Urinary bladder (tissue), 4 donors: ENCODE measurements around the gene LRP8. TPM values are rescaled to one million over a fixed set of nuclear protein-coding genes. Genes with fewer than 3 reads are reported as not detected.

ENCODE experiments used
- DNase-seq: peaks from one replicate; pipeline ENCODE4 v3.0.0-alpha.2; 2015; ENCODE audit errors: extremely low spot score
- H3K27ac ChIP-seq: one replicate; pipeline ENCODE4 v1.5.1; 2013; ENCODE audit warnings: low read depth, mild to moderate bottlenecking, moderate library complexity
- H3K36me3 ChIP-seq: one replicate; pipeline ENCODE4 v1.6.1; 2013; ENCODE audit warnings: mild to moderate bottlenecking, moderate library complexity; ENCODE audit not compliant: insufficient read depth
- H3K4me1 ChIP-seq: one replicate; pipeline ENCODE4 v1.6.1; 2013; ENCODE audit warnings: mild to moderate bottlenecking, moderate library complexity; ENCODE audit not compliant: insufficient read depth
- H3K4me3 ChIP-seq: one replicate; pipeline ENCODE4 v1.5.1; 2013; ENCODE audit warnings: low read depth, low read length
- WGBS: extraction: QIAGEN DNeasy Blood & Tissue Kit; methylation state at CpG from one replicate; pipeline ENCODE4 v1.1.7; 2013; 5-methylcytosine and 5-hydroxymethylcytosine counted together
- polyA plus RNA-seq: library from polyadenylated mRNA; stranded (reverse); fragments of 200-250 nt; gene quantifications from one replicate; pipeline ENCODE4 v1.2.3, GENCODE V29; 2013
- total RNA-seq: library from RNA; depleted of rRNA; stranded (reverse); fragments of >200 nt; gene quantifications from one replicate; pipeline ENCODE4 v1.2.3, GENCODE V29; 2014
- donor health status: healthy with polysubstance abuse.
- donor health status: healthy.

LRP8 gene
- total and polyA plus RNA-seq, 2 donors = 2.3 to 3.8 TPM

DNA sequence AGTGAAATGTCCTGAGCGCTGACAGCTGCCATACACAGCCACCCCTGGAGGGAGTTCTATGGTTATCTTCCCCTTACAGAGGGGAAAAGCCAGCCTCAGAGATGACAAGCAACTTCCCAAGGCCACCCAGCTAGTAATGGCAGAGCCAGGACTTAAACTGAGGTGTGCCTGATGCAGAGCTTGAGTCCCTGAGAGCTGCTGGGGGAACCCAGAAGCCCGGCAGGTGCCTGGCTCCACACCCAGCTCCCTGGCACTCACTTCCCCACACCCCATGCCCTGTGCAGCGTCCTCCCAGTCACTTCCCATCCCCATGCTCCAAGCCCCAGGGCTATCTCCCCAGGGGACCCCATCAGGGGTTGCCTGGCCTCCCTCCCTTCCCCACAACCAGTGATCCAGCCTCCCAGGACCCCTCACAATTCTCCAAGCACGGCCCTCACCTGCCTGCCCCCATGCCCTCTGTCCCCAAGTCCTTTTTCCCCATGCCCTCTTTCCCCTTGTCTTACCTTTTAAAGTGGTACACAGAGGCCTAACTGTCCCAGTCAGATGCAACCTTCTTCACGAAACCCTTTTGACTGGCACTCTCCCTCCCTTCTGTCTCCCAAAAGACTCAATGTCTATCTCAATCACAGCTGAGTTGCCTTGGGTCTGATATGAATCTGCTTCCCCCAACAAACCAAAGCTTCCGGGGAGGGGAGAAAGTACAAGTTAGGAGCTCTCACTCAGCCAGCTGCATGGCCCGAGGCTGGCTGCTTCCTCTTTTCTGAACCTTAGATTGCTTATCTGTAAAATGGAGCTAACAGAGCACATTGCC lies 39.8 kb upstream of the LRP8 start:
- WGBS = 72% methylated on average over 7 of the region's 7 CpGs
- H3K36me3 ChIP-seq = no peaks in the 10 kb centered on the region
- no peaks in the 10 kb centered on the region for H3K4me1 ChIP-seq
- no peak for DNase-seq
- H3K27ac ChIP-seq = no peak overlapping the region
- no peak overlapping the region for H3K4me3 ChIP-seq

DNA sequence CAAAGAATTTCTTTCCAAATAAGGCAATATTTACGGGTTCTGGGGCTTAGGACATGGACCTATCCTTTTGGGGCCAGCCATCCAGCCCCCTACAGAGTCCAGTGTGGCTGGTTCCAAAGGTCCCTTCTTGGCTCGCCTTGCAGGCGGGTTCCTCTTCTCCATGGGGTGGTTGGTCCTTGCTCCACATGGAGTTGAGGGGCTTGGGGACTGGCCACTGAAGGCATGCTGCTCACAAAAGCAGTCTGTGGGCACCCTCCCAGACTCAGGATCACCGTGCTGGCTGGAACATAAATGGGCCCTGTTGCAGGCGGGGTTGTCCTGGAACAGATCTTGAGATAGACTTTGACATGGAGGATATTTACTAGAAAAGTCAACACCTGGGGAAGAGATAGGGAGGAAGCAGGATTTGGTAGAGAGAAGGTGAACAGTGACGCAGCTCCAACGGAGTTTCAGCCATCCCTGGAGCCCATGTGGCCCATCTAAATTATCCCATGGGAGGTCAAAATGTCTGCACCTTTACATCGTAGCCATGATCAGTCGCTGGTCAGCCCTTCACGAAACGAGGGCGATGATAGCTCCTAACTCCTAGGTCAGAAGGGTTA lies 39.1 kb upstream of the LRP8 start:
- H3K4me3 ChIP-seq = no peak overlapping the region
- H3K4me1 ChIP-seq = no peaks in the 10 kb centered on the region
- WGBS = 84% methylated on average over 12 of the region's 12 CpGs
- no peak for DNase-seq
- no peaks in the 10 kb centered on the region for H3K36me3 ChIP-seq
- no peak overlapping the region for H3K27ac ChIP-seq

DNA sequence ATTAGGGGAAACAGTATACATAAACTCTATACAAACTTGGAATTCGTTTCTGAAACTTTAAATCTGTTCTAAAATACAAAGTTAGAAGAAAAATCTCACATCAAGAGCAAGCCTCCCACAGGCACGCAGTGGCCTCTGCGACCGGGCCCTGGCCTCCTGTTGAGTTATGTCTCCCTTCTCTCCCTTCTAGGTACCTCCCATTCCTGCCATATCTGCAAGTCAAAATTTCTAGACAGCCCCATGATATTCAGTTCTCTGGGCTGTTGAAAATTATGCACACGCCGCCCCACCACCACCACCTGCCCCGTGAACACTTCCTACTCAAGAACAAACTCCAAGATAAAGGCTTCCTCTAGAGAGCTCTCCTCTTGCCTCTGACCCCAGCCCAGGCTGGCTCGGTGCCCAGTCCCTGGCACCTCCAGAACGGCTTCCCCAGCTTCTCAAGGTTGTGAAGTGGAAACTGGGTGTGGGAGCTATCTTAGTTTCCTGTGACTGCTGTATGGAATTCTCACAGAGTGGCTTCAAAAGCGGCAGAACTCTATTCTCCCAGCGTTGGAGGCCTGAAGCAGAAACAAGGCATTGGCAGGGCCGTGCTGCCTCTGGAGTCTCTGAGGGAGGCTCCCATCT lies 37.7 kb upstream of the LRP8 start:
- DNase-seq = no peak
- Histone ChIP-seq H3K27ac (no peak overlapping the region), H3K36me3 (no peaks in the 10 kb centered on the region), H3K4me1 (no peaks in the 10 kb centered on the region), H3K4me3 (no peak overlapping the region)
- 77% methylated on average over 12 of the region's 12 CpGs for whole genome bisulfite sequencing

DNA sequence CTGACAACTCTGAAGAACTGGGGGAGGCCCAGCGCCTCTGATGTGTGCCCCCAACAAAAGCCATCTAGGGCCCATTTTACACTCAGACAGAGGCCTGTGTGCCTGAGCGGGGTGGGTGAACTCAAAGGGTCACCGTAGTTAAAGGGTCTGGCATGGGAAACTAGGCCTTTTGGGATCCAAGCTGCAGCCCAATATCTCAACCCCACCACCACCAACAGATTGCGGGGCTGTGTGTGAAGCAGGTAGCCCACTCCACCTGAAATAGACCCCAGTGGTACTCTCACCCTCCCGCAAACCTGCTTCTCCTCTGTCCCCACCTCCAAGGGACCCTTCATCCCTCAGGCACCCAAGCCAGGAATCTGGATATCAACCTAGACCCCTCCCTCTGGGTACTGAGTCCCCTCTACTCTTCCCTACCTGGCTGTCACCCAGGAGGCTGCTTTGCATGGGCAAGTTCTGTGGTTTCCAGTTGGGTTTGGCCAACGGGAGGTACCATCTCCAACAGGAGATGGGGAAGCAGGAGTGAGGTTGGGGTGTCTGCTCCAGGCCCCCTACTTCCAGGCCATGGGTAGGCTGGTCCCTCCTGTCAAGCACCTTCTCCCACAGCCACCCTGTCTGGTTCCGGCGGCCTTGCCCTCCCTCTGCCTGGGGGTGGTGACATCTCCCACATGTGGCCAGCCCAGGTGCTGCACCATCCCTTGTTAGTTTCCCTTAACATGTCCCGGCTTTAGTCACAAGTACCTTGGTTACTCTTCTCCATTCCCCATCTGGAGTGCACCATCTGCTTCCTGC lies 35.2 kb upstream of the LRP8 start:
- 88% methylated on average over 9 of the region's 9 CpGs for WGBS
- no peak for DNase-seq
- Histone ChIP-seq H3K4me3 (no peak overlapping the region), H3K4me1 (no peaks in the 10 kb centered on the region), H3K27ac (no peak overlapping the region), H3K36me3 (no peaks in the 10 kb centered on the region)

DNA sequence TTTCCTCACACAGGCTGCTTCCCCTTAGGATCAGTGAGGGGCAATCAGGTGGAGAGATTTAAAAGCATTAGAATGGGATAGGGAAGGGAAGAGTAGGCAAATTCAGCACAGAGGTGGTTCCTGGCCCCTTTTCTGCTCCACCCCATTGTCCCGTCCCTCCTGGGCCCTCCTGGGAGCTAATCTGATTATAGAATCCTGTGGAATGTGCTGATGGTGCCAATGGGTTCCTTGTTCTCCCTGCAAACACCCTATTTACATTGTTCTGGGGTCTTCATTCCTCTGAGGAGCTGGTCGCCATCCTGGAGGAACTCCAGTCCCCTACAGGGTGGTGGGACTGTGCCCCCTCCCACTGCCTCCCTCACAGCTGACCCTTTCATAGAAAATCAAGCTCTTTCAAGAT lies 34.4 kb upstream of the LRP8 start:
- H3K4me3 ChIP-seq = no peak overlapping the region
- DNase-seq = no peak
- WGBS = 73% methylated on average over 2 of the region's 2 CpGs
- no peaks in the 10 kb centered on the region for H3K36me3 ChIP-seq
- H3K4me1 ChIP-seq = no peaks in the 10 kb centered on the region
- H3K27ac ChIP-seq = no peak overlapping the region

DNA sequence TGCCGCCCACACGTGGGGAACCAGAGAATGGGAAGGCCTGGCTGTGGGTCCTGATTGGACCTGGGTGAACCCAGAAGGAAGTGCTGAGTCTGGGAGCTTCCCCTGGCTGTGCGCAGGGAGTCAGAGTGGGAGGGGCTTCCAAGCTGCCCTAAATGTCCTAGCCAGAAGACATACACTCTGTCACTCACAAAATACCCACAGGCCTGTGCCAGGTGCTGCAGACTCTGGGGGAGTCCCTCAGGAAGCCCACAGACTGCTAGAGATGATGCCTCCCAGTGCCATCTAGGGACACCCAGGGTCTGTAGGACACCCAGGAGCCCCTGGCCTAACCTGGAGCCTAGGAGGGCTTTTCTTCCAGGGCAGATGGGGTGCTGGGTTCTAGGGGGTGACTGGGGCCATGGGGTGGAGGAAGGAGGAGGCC lies 33.7 kb upstream of the LRP8 start:
- H3K36me3 ChIP-seq = no peaks in the 10 kb centered on the region
- H3K4me1 ChIP-seq = no peaks in the 10 kb centered on the region
- 75% methylated on average over 3 of the region's 3 CpGs for whole genome bisulfite sequencing
- no peak overlapping the region for H3K27ac ChIP-seq
- no peak overlapping the region for H3K4me3 ChIP-seq
- no peak for DNase-seq

DNA sequence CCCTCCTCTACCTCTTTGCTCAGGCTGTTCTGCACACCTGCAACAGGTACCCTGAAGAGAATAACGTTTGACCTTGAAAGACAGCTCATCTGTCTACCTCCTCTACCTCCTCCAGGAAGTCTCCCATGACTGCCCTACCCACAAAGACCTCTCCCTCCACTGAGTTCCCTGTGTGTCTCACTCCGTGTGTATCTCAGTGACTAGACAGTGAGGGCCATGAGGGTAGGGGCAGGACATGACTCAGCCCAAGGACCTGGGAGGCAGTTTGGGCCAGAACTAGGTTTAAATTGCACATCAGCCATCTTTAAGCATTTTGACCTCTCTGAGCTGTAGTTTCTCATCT lies 32.0 kb upstream of the LRP8 start:
- Histone ChIP-seq H3K36me3 (no peaks in the 10 kb centered on the region), H3K27ac (no peak overlapping the region), H3K4me3 (no peak overlapping the region), H3K4me1 (no peaks in the 10 kb centered on the region)
- DNase-seq = no peak
- 69% methylated on average over 2 of the region's 2 CpGs for WGBS

DNA sequence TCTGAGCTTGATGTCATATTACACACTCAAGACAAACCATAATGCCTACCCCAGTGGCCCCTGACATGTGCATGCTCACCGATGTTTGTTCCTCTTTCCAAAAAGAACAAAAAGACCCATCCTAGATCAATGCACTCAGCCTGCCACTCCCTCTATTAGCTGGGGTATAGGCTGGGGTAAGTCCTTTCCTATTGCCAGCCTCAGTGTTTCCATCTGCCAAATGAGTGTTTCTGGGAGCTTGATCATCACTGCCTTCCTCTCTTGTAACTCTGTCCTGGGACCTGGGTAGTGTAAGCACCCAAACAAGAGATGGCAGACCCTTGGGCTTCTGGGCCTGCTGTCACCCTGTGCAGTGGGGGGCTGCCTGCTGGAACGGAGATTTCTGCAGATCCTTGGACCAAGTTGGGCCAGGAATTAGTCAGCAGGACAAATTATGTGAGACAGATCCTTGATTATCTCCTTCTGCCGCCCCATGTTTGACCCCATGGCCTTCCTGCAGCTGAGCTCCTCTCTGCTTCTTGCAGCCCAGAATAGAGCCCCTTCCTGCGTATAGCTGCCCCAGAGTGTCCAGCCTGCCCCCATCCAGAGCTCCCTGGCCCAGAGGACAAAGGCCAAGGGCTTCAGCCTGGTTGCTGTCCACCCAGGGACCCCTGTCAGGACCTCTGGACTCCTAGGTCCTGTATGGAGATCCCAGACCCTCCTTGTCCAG lies 31.5 kb upstream of the LRP8 start:
- WGBS = 68% methylated on average over 4 of the region's 4 CpGs
- no peak overlapping the region for H3K27ac ChIP-seq
- H3K36me3 ChIP-seq = no peaks in the 10 kb centered on the region
- H3K4me1 ChIP-seq = no peaks in the 10 kb centered on the region
- H3K4me3 ChIP-seq = no peak overlapping the region
- no peak for DNase-seq

DNA sequence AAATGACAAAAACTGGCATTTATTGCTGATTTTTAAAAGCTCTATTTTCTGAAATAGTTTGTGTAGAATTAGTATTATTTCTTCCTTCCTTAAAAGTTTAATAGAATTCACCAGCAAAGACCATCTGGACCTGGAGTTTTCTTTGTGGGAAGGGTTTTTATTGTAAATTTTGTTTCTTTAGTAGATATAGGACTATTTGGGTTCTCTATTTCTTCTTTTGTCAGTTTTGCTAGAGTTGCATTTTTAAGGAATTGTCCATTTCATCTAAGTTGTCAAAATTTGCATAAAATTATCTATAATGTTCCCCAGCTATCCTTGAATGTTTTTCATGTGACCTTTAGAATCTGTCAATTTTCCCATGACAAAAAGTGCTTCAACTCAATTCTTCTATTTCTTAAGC lies 28.8 kb upstream of the LRP8 start:
- no peak overlapping the region for H3K27ac ChIP-seq
- DNase-seq = no peak
- H3K4me1 ChIP-seq = no peaks in the 10 kb centered on the region
- H3K36me3 ChIP-seq = no peaks in the 10 kb centered on the region
- no peak overlapping the region for H3K4me3 ChIP-seq

DNA sequence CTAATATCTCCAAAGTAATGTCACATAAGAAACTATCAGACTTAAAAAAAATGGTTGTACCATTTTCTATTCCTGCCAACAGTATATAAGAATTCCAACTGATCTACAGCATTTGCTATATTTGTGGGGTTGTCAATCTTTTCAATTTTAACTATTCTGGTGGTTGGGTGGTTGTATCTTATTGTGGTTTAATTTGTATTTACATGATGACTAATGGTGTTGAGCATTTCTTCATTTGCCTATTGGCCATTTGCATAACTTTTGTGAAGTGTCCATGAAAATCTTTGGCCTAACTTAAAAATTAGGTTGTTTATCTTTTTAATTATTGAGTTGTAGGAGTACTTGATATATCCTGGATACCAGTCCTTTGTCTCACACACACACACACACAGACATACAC lies 26.2 kb upstream of the LRP8 start:
- Histone ChIP-seq H3K36me3 (no peaks in the 10 kb centered on the region), H3K27ac (no peak overlapping the region), H3K4me3 (no peak overlapping the region), H3K4me1 (no peaks in the 10 kb centered on the region)
- no peak for DNase-seq

DNA sequence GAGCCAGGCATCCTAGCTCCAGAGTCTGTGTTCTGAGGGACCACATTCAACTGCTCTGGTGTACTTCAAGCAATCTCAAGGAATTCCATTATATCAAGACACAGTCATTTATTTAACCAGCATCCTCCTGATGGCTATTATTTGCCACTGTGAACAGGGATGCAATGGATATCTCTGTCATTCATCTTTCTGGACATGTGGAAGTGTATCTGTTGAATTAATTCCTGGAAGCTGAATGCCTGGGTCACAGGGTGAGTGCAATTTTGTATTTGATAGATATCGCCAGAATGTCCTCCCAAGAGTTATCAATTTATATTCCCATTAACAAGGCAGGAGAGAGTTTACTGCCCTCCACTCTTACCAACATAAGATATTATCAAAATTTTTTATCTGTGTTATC lies 24.7 kb upstream of the LRP8 start:
- DNase-seq = no peak
- 84% methylated on average over 1 of the region's 1 CpG for WGBS

DNA sequence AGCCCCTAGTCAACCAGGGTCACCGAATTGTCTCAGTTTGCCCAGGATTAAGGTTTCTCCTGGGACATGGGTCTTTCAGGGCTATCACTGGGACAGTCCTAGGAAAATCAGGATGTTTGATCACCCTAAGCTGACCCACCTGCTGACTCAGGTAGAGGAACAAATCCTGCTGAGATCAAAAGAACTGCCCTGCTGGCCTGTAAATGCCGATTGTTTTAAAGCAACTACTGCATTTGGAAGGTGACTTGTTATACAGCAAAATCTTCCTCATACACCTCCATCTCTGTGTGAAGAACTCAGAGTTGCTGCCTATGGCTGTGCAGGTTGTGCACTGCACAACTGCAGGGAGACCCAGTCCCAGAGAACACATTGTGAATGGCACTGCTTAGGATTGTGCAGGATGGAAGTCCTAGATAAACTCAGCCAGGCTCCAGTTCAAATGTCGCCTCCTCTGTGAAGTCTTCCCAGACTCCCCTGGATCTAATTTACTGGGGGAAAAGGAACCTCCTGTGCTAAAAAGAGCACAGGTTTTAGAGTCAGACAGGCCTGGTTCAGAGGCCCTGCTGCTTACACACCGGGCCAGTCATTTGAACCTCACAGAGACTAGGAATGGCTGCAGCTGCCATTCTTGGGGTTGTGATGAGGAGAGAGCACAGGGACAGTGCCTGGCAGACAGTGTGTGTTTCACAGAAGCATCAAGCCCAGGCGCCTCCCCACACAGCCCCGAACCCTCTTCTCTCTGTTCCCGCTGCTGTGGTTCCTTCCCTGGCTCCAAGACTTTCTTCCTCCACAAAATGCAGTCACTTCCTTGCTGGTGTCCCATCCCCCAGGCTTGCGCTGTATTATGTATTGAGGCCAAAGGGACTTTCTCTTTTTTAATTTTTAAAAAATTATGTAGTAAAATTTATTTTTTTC lies 23.2 kb upstream of the LRP8 start:
- H3K4me3 ChIP-seq = no peak overlapping the region
- H3K36me3 ChIP-seq = no peaks in the 10 kb centered on the region
- WGBS = 84% methylated on average over 8 of the region's 8 CpGs
- no peaks in the 10 kb centered on the region for H3K4me1 ChIP-seq
- H3K27ac ChIP-seq = no peak overlapping the region
- DNase-seq = no peak

More for the DNA sequence above, 24.7 kb upstream of the LRP8 start:
- H3K27ac ChIP-seq = no peak overlapping the region
- H3K4me1 ChIP-seq = no peaks in the 10 kb centered on the region
- H3K36me3 ChIP-seq = no peaks in the 10 kb centered on the region
- no peak overlapping the region for H3K4me3 ChIP-seq
